Esophagus muscularis mucosa (tissue), 4 donors: Measurements from ENCODE around the gene FBXW10. TPM values are rescaled to one million over a fixed set of nuclear protein-coding genes. Genes with fewer than 3 reads are reported as not detected.
"Not testable (repeated sequence)": the region's sequence is repeated elsewhere in the genome, so short reads cannot be mapped to it uniquely, and the experiment has no call there.

ENCODE experiments used
- DNase-seq: peaks from one replicate; pipeline ENCODE4 v3.0.0-alpha.2; 2017; ENCODE audit errors: extremely low spot score
- H3K27ac ChIP-seq, 4 donors: fragments of 200-600 bp; sonication (generic); replicated peaks in 1 of 4; 1 replicate in 3 of 4; 2 replicates in 1 of 4; pipeline ENCODE4 v1.5.1; 2016 to 2019; ENCODE audit warnings: mild to moderate bottlenecking in 1 of 4
- H3K27me3 ChIP-seq, 4 donors: fragments of 200-600 bp; sonication (generic); one replicate each; pipeline versions ENCODE4 v1.5.1 to v1.6.0; 2016 to 2019
- H3K36me3 ChIP-seq, 4 donors: fragments of 200-600 bp; sonication (generic); one replicate each; pipeline ENCODE4 v1.5.1; 2016 to 2019
- H3K4me1 ChIP-seq, 4 donors: fragments of 200-600 bp; sonication (generic); one replicate each; pipeline ENCODE4 v1.5.1; 2016 to 2019
- H3K4me3 ChIP-seq, 4 donors: fragments of 200-600 bp; sonication (generic); 1 replicate in 2 of 4; 2 replicates in 2 of 4; pipeline ENCODE4 v1.5.1; 2016 to 2019; ENCODE audit warnings: mild to moderate bottlenecking in 4 of 4, moderate library complexity in 1 of 4
- H3K9me3 ChIP-seq, 4 donors: fragments of 200-600 bp; sonication (generic); 1 replicate in 3 of 4; 2 replicates in 1 of 4; pipeline ENCODE4 v1.5.1; 2016 to 2019
- WGBS: methylation state at CpG from one replicate; pipeline ENCODE4 v1.1.5; 2018; 5-methylcytosine and 5-hydroxymethylcytosine counted together
- intact Hi-C: fragments of 100-400 bp; cut with DNase I; formaldehyde crosslinking; loops from one replicate; pipeline ENCODE4 v1.15.1; 2023
- total RNA-seq, 4 donors: library from RNA; depleted of rRNA; stranded (reverse); fragments of >200 nt; gene quantifications; one replicate each; pipeline versions ENCODE4 v1.1.0 to v1.2.1, GENCODE V29; 2016
- TF ChIP-seq, protein P1 (sequence below), 3 experiments: fragments of 200-600 bp in 2 of 3; fragments of 450-650 bp in 1 of 3; sonication (generic) in 2 of 3; IDR thresholded peaks; one replicate each; pipeline ENCODE4 v1.5.1; 2017 to 2019; ENCODE audit warnings: antibody characterized with exemption in 3 of 3, mild to moderate bottlenecking in 2 of 3, moderate library complexity in 1 of 3

The FBXW10 gene, protein sequence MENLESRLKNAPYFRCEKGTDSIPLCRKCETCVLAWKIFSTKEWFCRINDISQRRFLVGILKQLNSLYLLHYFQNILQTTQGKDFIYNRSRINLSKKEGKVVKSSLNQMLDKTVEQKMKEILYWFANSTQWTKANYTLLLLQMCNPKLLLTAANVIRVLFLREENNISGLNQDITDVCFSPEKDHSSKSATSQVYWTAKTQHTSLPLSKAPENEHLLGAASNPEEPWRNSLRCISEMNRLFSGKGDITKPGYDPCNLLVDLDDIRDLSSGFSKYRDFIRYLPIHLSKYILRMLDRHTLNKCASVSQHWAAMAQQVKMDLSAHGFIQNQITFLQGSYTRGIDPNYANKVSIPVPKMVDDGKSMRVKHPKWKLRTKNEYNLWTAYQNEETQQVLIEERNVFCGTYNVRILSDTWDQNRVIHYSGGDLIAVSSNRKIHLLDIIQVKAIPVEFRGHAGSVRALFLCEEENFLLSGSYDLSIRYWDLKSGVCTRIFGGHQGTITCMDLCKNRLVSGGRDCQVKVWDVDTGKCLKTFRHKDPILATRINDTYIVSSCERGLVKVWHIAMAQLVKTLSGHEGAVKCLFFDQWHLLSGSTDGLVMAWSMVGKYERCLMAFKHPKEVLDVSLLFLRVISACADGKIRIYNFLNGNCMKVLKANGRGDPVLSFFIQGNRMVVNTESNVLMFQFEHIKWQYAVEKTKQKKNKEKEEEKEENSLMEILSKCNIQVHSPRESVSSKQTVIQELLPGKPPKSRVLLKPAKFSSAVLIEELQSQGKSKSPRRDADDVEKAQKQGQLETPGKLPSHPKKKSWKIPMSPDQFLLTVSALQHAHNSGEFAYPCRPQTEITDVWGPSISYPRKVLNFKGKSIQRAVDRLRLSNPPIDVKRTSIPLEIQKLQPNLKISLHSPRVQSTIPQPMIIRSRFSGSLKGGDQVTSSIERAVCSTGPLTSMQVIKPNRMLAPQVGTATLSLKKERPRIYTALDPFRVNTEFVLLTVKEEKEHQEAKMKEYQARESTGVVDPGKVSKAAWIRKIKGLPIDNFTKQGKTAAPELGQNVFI
- total RNA-seq, result under 1 TPM in 1 of 4 donors, not detected in 3; 0.42 TPM

DNA sequence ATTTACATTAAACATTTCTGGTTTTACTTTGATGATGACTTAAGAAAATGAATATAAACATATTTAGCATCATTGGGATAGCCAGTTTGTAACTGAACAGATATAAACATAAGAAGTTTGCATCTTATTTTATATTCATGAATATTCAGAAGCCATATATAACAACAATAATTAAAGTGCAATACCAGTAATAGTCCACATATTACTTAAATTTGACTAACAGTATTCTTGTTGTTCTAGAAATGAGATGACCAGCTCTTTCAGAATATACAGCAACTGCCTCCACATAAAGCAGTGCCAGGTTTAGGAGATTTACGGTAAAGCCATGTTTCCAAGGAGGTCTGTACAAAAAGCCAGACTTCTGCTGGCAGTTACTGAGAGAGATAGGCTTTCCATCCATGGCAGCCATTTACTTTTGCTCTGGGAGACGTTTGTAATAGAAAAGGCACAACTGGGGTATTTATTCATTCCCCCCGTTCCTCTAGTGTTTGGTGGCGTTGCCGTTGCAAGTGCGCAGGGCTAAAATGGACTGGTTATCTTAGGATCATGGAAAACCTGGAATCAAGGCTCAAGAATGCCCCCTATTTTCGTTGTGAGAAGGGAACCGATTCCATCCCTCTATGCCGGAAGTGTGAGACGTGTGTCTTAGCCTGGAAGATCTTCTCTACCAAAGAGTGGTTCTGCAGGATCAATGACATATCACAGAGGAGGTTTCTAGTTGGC lies at the start of gene FBXW10:
FBXW10 (plus strand) TSS at position 356 of the 723 bp plus-strand sequence; CDS start at position 547, 191 bp downstream.
- H3K9me3 ChIP-seq, H3K27me3 ChIP-seq, H3K4me1 ChIP-seq, H3K36me3 ChIP-seq, H3K27ac ChIP-seq, DNase-seq, intact Hi-C loops: not testable (repeated sequence)
- peak within 1 kb of the TSS in 2 of 4 donors; percentile 27 to 39 for H3K4me3 ChIP-seq
- WGBS, result 0% methylated on average over 2 of the region's 10 CpGs

- H3K4me3 ChIP-seq, H3K27ac ChIP-seq, DNase-seq, H3K27me3 ChIP-seq, H3K36me3 ChIP-seq, H3K4me1 ChIP-seq, intact Hi-C loops, H3K9me3 ChIP-seq: not testable (repeated sequence)
- 67% methylated on average over 2 of the region's 2 CpGs for WGBS
These were observed 48.7 kb upstream of the FBXW10 start for GRCh38 chr17:18695143-18695542.

DNA sequence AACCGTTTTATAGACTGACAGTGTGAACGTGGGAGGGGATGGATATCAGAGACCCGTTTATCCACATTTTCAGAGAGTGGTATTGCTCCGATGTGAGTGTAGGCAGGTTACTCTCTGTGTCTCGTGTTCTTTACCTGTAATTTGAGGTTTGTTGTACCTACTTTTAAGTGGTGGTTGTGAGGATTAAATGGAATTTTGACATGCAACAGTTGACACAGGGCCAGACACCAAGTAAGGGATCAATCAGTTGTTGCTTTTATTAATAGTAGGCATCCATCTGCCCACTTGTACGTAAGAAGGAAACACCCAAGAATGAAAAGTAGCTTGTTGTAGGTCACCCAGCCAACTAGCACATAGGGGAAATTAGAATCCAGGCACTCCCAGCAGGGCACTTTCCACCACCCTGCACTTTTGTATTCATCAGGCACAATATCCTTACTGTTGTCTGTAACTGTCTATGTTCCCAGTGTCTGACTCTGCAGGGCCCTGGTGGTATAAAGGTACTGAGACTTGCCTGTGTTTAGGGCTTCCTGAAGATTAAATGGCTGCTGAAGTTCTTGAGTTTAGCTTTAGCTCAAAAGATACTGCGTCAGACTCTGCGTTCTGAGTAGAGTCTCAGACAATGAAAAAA lies 45.3 kb upstream of the FBXW10 start:
- intact Hi-C loops, H3K36me3 ChIP-seq, H3K27ac ChIP-seq, DNase-seq, H3K9me3 ChIP-seq, H3K27me3 ChIP-seq, H3K4me1 ChIP-seq: not testable (repeated sequence)
- H3K4me3 ChIP-seq, result peak overlapping the region; percentile 51 to 62 (median 58)
- 52% methylated on average over 8 of the region's 8 CpGs for WGBS

- H3K27me3 ChIP-seq, H3K4me1 ChIP-seq, H3K36me3 ChIP-seq, H3K9me3 ChIP-seq, H3K4me3 ChIP-seq, DNase-seq, H3K27ac ChIP-seq, intact Hi-C loops: not testable (repeated sequence)
- 94% methylated on average over 3 of the region's 3 CpGs for WGBS
These were observed 37.9 kb upstream of the FBXW10 start for GRCh38 chr17:18705955-18706354.

- WGBS, result 91% methylated on average over 3 of the region's 3 CpGs
These were observed 35.6 kb upstream of the FBXW10 start for GRCh38 chr17:18708215-18708614.

GRCh38 chr17:18712354-18712999 lies 31.4 kb upstream of the FBXW10 start:
- H3K27me3 ChIP-seq, H3K36me3 ChIP-seq, H3K9me3 ChIP-seq, H3K27ac ChIP-seq, DNase-seq, H3K4me3 ChIP-seq, H3K4me1 ChIP-seq, intact Hi-C loops: not testable (repeated sequence)
- TF ChIP-seq, protein P1, sequence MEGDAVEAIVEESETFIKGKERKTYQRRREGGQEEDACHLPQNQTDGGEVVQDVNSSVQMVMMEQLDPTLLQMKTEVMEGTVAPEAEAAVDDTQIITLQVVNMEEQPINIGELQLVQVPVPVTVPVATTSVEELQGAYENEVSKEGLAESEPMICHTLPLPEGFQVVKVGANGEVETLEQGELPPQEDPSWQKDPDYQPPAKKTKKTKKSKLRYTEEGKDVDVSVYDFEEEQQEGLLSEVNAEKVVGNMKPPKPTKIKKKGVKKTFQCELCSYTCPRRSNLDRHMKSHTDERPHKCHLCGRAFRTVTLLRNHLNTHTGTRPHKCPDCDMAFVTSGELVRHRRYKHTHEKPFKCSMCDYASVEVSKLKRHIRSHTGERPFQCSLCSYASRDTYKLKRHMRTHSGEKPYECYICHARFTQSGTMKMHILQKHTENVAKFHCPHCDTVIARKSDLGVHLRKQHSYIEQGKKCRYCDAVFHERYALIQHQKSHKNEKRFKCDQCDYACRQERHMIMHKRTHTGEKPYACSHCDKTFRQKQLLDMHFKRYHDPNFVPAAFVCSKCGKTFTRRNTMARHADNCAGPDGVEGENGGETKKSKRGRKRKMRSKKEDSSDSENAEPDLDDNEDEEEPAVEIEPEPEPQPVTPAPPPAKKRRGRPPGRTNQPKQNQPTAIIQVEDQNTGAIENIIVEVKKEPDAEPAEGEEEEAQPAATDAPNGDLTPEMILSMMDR (IDR thresholded peaks at IDR 0.05), result peak; percentile 58 to 60 (median 59)
- WGBS, result 13% methylated on average over 7 of the region's 7 CpGs

More at GRCh38 chr17:18708215-18708614, 35.6 kb upstream of the FBXW10 start:
- H3K4me3 ChIP-seq, H3K27ac ChIP-seq, H3K27me3 ChIP-seq, H3K9me3 ChIP-seq, DNase-seq, H3K4me1 ChIP-seq, intact Hi-C loops, H3K36me3 ChIP-seq: not testable (repeated sequence)

GRCh38 chr17:18718643-18719427 lies 25.0 kb upstream of the FBXW10 start:
- DNase-seq, H3K4me3 ChIP-seq, H3K36me3 ChIP-seq, H3K9me3 ChIP-seq, H3K27me3 ChIP-seq, intact Hi-C loops: not testable (repeated sequence)
- 55% methylated on average over 7 of the region's 9 CpGs for WGBS
- Histone ChIP-seq H3K4me1 (peaks cover 0 to 11% (median 7%) of the 10 kb centered on the region in 4 donors), H3K27ac (peak overlapping the region; percentile 13 to 50 (median 24))

GRCh38 chr17:18719428-18720110 lies 24.3 kb upstream of the FBXW10 start:
- Histone ChIP-seq H3K4me1 (peaks cover 0 to 11% (median 7%) of the 10 kb centered on the region in 4 donors), H3K27ac (peak overlapping the region in 3 of 4 donors; percentile 13 to 28 (median 20))
- DNase-seq, H3K27me3 ChIP-seq, H3K36me3 ChIP-seq, intact Hi-C loops, H3K4me3 ChIP-seq, H3K9me3 ChIP-seq: not testable (repeated sequence)
- 84% methylated on average over 12 of the region's 12 CpGs for WGBS
